ENCODE results near the gene LAMP1.
"Not testable (repeated sequence)": the region's sequence is repeated elsewhere in the genome, so short reads cannot be mapped to it uniquely, and the experiment has no call there.

The LAMP1 gene

DNA sequence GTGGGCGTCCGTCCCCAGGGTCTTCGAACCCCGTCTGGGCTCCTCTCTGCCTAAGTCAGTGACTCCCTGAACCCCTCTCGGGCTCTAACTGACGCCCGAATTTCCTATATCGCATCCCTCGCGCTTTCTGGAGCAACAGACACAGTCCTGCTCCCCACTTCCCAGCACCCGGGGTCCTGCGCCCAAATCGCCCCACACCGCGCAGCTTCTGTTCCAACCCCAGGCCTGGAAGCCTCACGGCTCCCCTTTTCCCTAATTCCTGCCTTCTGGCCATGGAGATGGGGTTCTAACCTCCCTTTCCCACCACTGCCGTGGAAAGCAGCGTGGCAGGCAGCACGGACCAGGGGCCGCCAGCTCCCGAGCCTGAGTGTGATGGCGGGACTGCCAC lies 68.5 kb downstream of the LAMP1 start:
- Histone ChIP-seq H3K4me3 (ENCODE audit: low read depth in 1 of 2, low read length in 1 of 2) (no peak overlapping the region), H3K36me3 (no peaks in the 10 kb centered on the region), H3K4me1 (ENCODE audit: control insufficient read depth in 1 of 2, insufficient read depth in 1 of 2, low read depth in 1 of 2, low read length in 1 of 2) (peaks cover 0 to 6% of the 10 kb centered on the region in 2 experiments), H3K27ac (no peak overlapping the region), H3K27me3 (peaks cover 70% of the 10 kb centered on the region), H3K9me3 (no peaks in the 10 kb centered on the region)
- TF ChIP-seq, protein P1, sequence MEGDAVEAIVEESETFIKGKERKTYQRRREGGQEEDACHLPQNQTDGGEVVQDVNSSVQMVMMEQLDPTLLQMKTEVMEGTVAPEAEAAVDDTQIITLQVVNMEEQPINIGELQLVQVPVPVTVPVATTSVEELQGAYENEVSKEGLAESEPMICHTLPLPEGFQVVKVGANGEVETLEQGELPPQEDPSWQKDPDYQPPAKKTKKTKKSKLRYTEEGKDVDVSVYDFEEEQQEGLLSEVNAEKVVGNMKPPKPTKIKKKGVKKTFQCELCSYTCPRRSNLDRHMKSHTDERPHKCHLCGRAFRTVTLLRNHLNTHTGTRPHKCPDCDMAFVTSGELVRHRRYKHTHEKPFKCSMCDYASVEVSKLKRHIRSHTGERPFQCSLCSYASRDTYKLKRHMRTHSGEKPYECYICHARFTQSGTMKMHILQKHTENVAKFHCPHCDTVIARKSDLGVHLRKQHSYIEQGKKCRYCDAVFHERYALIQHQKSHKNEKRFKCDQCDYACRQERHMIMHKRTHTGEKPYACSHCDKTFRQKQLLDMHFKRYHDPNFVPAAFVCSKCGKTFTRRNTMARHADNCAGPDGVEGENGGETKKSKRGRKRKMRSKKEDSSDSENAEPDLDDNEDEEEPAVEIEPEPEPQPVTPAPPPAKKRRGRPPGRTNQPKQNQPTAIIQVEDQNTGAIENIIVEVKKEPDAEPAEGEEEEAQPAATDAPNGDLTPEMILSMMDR (IDR thresholded peaks at IDR 0.05), result no peak

DNA sequence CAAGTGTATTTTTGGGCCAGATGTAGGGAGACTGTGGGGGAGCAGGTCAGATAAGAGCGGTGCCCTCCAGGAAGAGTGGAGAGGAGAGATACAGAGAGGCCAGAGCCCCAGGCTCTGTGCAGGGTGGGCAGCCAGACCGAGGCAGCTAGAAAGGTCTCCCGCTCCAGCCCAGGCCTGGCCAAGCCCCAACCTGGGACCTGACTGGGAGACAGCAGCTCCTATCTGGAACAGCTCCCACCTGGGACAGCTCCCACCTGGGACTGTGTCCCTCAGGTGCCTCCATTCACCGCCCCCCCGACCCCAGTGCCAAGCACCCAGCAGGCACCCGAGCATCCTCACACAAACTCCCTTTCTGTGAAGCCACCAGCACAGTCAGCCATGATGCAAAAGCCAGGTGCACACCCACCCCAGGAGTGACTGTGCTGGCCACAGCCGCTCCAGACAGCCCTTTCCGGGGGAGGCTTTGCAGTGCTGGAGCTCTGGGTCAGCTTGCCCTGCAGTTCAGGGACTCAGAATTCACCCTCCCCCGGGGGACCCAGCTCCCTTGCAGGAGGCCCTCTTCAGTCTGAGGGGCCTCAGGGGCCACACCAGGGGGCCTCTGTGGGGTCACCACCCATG lies 69.0 kb downstream of the LAMP1 start:
- TF ChIP-seq, protein P1 (IDR thresholded peaks at IDR 0.05), result no peak
- H3K9me3 ChIP-seq, result no peaks in the 10 kb centered on the region
- H3K4me3 ChIP-seq (ENCODE audit: low read depth in 1 of 2, low read length in 1 of 2), result no peak overlapping the region
- peaks cover 0 to 6% of the 10 kb centered on the region in 2 experiments for H3K4me1 ChIP-seq (ENCODE audit: control insufficient read depth in 1 of 2, insufficient read depth in 1 of 2, low read depth in 1 of 2, low read length in 1 of 2)
- H3K36me3 ChIP-seq, result no peaks in the 10 kb centered on the region
- H3K27ac ChIP-seq, result no peak overlapping the region
- H3K27me3 ChIP-seq, result peaks cover 65% of the 10 kb centered on the region

GRCh38 chr13:113367020-113367560 lies 70.1 kb downstream of the LAMP1 start:
- no peak overlapping the region for H3K4me3 ChIP-seq (ENCODE audit: low read depth in 1 of 2, low read length in 1 of 2)
- H3K9me3 ChIP-seq, result no peaks in the 10 kb centered on the region
- no peaks in the 10 kb centered on the region for H3K36me3 ChIP-seq
- peaks cover 55% of the 10 kb centered on the region for H3K27me3 ChIP-seq
- H3K4me1 ChIP-seq (ENCODE audit: control insufficient read depth in 1 of 2, insufficient read depth in 1 of 2, low read depth in 1 of 2, low read length in 1 of 2), result peaks cover 0 to 6% of the 10 kb centered on the region in 2 experiments
- TF ChIP-seq, protein P1 (IDR thresholded peaks at IDR 0.05), result no peak
- no peak overlapping the region for H3K27ac ChIP-seq

DNA sequence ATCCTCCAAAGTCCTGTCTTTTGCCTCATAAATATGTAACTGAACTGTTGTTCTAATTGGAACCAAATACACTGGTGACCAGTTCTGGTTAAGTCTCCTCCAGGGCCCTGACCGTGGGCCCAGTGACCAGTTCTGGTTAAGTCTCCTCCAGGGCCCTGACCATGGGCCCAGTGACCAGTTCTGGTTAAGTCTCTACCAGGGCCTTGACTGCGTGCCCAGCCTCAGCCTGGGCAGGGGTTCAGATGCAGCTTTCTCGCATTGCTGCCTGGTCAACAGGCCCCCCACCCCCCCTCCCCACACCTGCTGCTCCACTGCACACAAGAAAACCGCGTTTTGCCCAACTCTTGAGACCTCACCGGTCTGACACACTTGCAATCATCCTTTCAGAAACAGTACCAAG lies 70.7 kb downstream of the LAMP1 start:
- TF ChIP-seq, protein P1 (IDR thresholded peaks at IDR 0.05), result no peak

DNA sequence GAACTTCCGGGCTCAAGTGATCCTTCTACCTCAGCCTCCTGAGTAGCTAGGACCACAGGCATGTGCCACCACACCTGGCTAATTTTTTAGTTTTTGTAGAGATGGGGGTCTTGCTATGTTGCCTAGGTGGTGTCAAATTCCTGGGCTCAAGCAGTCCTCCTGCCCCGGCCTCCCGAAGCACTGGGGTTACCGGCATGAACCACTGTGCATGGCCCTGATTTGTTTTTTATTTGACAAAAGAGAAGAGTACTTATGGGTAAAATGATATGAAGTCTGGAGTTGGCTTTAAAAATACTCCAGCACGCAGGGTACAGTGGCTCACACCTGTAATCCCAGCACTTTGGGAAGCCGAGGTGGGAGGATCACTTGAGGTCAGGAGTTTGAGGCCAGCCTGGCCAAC lies 71.3 kb downstream of the LAMP1 start:
- H3K4me3 ChIP-seq (ENCODE audit: low read depth in 1 of 2, low read length in 1 of 2); H3K4me1 ChIP-seq (ENCODE audit: control insufficient read depth in 1 of 2, insufficient read depth in 1 of 2, low read depth in 1 of 2, low read length in 1 of 2); H3K9me3 ChIP-seq; H3K27ac ChIP-seq; H3K36me3 ChIP-seq: not testable (repeated sequence)
- H3K27me3 ChIP-seq, result peaks cover 43% of the 10 kb centered on the region

More for the DNA sequence above, 70.7 kb downstream of the LAMP1 start:
- Histone ChIP-seq H3K4me3 (ENCODE audit: low read depth in 1 of 2, low read length in 1 of 2) (no peak overlapping the region), H3K27me3 (peaks cover 48% of the 10 kb centered on the region), H3K27ac (no peak overlapping the region), H3K9me3 (no peaks in the 10 kb centered on the region), H3K4me1 (ENCODE audit: control insufficient read depth in 1 of 2, insufficient read depth in 1 of 2, low read depth in 1 of 2, low read length in 1 of 2) (peaks cover 0 to 6% of the 10 kb centered on the region in 2 experiments), H3K36me3 (no peaks in the 10 kb centered on the region)

DNA sequence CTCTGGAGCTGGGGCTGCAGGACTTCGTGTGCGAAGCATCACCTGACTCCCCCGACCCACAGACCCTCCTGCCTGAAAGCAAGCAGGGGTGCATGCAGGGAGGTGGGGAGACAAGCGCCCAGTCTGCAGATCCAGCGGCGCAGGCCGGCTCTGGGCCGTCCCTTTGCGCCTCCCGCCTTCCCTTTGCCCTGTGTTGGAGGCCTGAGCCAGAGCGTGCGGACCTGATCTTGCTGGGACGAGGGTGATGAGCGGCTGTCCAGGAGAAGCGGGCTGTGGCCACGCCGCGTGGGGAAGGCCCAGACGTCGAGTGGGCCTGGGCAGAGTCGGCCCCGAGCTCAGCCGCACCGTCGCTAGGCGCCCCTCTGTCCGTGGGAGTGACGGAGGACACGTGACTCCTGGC lies 72.2 kb downstream of the LAMP1 start:
- TF ChIP-seq, protein P1 (IDR thresholded peaks at IDR 0.05), result no peak
- Histone ChIP-seq H3K4me3 (ENCODE audit: low read depth in 1 of 2, low read length in 1 of 2) (no peak overlapping the region), H3K9me3 (no peaks in the 10 kb centered on the region)

More for the DNA sequence above, 72.2 kb downstream of the LAMP1 start:
- Histone ChIP-seq H3K36me3 (no peaks in the 10 kb centered on the region), H3K27ac (no peak overlapping the region), H3K4me1 (ENCODE audit: control insufficient read depth in 1 of 2, insufficient read depth in 1 of 2, low read depth in 1 of 2, low read length in 1 of 2) (no peaks in the 10 kb centered on the region), H3K27me3 (peaks cover 34% of the 10 kb centered on the region)
